HG03039 (cell line): ENCODE results near the gene ANKRD6.

Experiments used
- ATAC-seq: cut with Tn5 transposase; IDR thresholded peaks from one replicate; pipeline ENCODE4 v1.9.1; 2021; ENCODE audit warnings: mild to moderate bottlenecking, moderate library complexity; ENCODE audit not compliant: unreplicated experiment

The ANKRD6 gene

GRCh38 chr6:89682991-89683390, 250.0 kb downstream of the ANKRD6 start:
- ATAC-seq, result no peak
